Body of pancreas (tissue), 4 donors: ENCODE data around the gene OR5B17.

ENCODE experiments used
- POLR2A ChIP-seq, 3 donors: fragments of 450-650 bp; IDR thresholded peaks; one replicate each; pipeline ENCODE4 v1.6.1; 2016; ENCODE audit warnings: antibody characterized with exemption in 3 of 3, mild to moderate bottlenecking in 2 of 3
- TF ChIP-seq, protein P1 (sequence below), 7 experiments: fragments of 450-650 bp in 4 of 7; fragments of 200-600 bp in 3 of 7; sonication (generic) in 3 of 7; IDR thresholded peaks; one replicate each; pipeline ENCODE4 v1.5.1; 2016 to 2019; ENCODE audit warnings: antibody characterized with exemption in 7 of 7

DNA sequence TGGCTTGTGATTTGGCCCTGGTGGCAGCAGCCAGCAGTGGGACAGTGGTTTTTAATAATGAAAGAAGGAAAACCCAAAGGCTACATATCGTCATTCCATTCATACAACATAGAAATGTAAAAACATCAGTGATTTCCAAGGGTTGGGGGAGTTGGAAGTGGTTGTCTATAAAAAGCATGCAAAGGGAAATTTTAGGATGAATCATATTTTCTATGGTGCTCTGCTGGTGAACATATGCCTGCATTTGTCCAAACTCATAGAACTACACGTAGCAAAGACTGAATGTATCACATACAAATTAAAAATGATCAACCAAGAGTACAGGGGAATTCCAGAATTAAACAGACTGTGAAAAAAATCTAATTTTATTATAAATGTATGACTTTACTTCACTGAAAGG is 36.7 kb upstream of the OR5B17 start:
- TF ChIP-seq, protein P1, sequence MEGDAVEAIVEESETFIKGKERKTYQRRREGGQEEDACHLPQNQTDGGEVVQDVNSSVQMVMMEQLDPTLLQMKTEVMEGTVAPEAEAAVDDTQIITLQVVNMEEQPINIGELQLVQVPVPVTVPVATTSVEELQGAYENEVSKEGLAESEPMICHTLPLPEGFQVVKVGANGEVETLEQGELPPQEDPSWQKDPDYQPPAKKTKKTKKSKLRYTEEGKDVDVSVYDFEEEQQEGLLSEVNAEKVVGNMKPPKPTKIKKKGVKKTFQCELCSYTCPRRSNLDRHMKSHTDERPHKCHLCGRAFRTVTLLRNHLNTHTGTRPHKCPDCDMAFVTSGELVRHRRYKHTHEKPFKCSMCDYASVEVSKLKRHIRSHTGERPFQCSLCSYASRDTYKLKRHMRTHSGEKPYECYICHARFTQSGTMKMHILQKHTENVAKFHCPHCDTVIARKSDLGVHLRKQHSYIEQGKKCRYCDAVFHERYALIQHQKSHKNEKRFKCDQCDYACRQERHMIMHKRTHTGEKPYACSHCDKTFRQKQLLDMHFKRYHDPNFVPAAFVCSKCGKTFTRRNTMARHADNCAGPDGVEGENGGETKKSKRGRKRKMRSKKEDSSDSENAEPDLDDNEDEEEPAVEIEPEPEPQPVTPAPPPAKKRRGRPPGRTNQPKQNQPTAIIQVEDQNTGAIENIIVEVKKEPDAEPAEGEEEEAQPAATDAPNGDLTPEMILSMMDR (IDR thresholded peaks at IDR 0.05): no peak
- TF ChIP-seq POLR2A (IDR thresholded peaks at IDR 0.05): no peak
